ENCODE results near the gene GOLGA6A.

GOLGA6A gene

DNA sequence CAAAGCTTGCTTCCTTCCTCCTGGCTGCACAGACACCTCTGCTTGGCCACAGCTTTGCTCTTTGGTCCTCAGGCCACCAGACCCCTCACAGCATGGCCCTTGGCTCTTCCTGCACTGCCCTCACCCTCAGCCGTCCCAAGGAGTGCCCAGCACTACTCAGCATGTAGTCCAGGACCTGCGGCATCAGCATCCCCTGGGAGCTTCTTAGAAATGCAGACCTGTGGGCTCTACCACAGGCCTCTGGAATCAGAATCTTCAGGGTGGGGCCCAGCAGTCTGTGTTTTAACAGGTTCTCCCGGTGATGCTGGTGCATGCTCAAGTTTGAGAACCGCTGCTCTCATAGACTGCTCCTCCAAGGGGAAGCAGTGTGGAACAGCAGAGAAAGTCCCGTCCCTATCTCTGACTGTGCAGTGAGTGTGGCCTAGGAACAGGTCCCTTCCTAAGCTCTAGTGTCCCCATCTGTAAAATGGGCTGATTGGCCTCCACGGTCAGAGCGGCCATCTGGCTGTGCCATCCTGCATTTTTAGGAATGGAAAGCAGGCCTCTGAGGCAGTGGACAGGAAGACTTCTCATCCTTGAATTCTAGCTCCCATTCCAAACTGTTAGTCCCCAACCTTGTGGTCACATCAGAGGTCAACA lies 36.6 kb downstream of the GOLGA6A start:
- H3K27me3 ChIP-seq (ENCODE audit: insufficient read depth, low read length, poor library complexity, severe bottlenecking): no peaks in the 10 kb centered on the region
- H3K9me3 ChIP-seq (ENCODE audit: insufficient read depth, low read depth, low read length): no peaks in the 10 kb centered on the region
- peaks cover 16% of the 10 kb centered on the region for H3K4me1 ChIP-seq (ENCODE audit: insufficient read depth, low read length, poor library complexity, severe bottlenecking)
- H3F3A ChIP-seq (ENCODE audit: low read depth): no peaks in the 10 kb centered on the region
- no peaks in the 10 kb centered on the region for H3K79me2 ChIP-seq (ENCODE audit: insufficient read depth, low read length)
- TF ChIP-seq EZH2phosphoT487 (IDR thresholded peaks at IDR 0.05; ENCODE audit: borderline replicate concordance): no peak
- TF ChIP-seq, protein P1, sequence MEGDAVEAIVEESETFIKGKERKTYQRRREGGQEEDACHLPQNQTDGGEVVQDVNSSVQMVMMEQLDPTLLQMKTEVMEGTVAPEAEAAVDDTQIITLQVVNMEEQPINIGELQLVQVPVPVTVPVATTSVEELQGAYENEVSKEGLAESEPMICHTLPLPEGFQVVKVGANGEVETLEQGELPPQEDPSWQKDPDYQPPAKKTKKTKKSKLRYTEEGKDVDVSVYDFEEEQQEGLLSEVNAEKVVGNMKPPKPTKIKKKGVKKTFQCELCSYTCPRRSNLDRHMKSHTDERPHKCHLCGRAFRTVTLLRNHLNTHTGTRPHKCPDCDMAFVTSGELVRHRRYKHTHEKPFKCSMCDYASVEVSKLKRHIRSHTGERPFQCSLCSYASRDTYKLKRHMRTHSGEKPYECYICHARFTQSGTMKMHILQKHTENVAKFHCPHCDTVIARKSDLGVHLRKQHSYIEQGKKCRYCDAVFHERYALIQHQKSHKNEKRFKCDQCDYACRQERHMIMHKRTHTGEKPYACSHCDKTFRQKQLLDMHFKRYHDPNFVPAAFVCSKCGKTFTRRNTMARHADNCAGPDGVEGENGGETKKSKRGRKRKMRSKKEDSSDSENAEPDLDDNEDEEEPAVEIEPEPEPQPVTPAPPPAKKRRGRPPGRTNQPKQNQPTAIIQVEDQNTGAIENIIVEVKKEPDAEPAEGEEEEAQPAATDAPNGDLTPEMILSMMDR (conservative IDR thresholded peaks at IDR 0.05; ENCODE audit: low read length): no peak
- no peaks in the 10 kb centered on the region for H3K9me2 ChIP-seq (replicated peaks; ENCODE audit: low read depth, low read length)
- H2AFZ ChIP-seq (ENCODE audit: low read length): no peak overlapping the region
- no peaks in the 10 kb centered on the region; the same call in 1 of the 2 replicates for H3K36me3 ChIP-seq (ENCODE audit: insufficient read depth, low read length)
- H3K4me3 ChIP-seq (ENCODE audit: low read length, poor library complexity, severe bottlenecking): no peak overlapping the region
- H4K20me1 ChIP-seq (ENCODE audit: insufficient read depth, low read length, poor library complexity, severe bottlenecking): no peaks in the 10 kb centered on the region
- H3K9ac ChIP-seq (ENCODE audit: low read depth, low read length, poor library complexity, severe bottlenecking): no peak overlapping the region
- no peak overlapping the region for H3K4me2 ChIP-seq (ENCODE audit: low read depth, low read length, poor library complexity, severe bottlenecking)

DNA sequence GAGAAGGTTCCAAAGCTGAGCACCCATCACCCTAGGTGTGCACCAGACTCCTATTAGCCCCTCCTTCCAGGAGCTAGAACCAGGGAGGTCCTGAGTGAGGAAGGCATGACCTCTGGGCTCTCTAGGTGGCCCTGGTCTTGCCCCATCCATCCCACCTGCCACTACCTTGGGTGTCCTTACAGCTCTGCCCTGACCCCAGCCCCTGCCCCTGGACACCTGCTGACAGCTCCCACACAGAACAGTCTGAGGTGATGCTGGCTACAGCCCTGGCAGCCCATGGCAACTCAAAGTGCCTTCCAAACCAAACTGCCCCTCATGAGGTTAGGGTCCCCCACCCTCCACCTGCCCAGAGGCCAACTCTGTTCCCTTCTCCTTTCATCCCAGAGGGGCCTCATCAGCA lies 37.2 kb downstream of the GOLGA6A start:
- Histone ChIP-seq H3F3A (ENCODE audit: low read depth) (no peaks in the 10 kb centered on the region), H3K9me3 (ENCODE audit: insufficient read depth, low read depth, low read length) (no peaks in the 10 kb centered on the region), H3K4me3 (ENCODE audit: low read length, poor library complexity, severe bottlenecking) (no peak overlapping the region), H3K4me1 (ENCODE audit: insufficient read depth, low read length, poor library complexity, severe bottlenecking) (peaks cover 16% of the 10 kb centered on the region), H3K36me3 (ENCODE audit: insufficient read depth, low read length) (no peaks in the 10 kb centered on the region; the same call in 1 of the 2 replicates), H4K20me1 (ENCODE audit: insufficient read depth, low read length, poor library complexity, severe bottlenecking) (no peaks in the 10 kb centered on the region), H2AFZ (ENCODE audit: low read length) (no peak overlapping the region), H3K9me2 (replicated peaks; ENCODE audit: low read depth, low read length) (no peaks in the 10 kb centered on the region), H3K27me3 (ENCODE audit: insufficient read depth, low read length, poor library complexity, severe bottlenecking) (no peaks in the 10 kb centered on the region), H3K9ac (ENCODE audit: low read depth, low read length, poor library complexity, severe bottlenecking) (no peak overlapping the region), H3K79me2 (ENCODE audit: insufficient read depth, low read length) (no peaks in the 10 kb centered on the region), H3K4me2 (ENCODE audit: low read depth, low read length, poor library complexity, severe bottlenecking) (no peak overlapping the region)
- TF ChIP-seq, protein P1 (conservative IDR thresholded peaks at IDR 0.05; ENCODE audit: low read length): no peak
- TF ChIP-seq EZH2phosphoT487 (IDR thresholded peaks at IDR 0.05; ENCODE audit: borderline replicate concordance): no peak

DNA sequence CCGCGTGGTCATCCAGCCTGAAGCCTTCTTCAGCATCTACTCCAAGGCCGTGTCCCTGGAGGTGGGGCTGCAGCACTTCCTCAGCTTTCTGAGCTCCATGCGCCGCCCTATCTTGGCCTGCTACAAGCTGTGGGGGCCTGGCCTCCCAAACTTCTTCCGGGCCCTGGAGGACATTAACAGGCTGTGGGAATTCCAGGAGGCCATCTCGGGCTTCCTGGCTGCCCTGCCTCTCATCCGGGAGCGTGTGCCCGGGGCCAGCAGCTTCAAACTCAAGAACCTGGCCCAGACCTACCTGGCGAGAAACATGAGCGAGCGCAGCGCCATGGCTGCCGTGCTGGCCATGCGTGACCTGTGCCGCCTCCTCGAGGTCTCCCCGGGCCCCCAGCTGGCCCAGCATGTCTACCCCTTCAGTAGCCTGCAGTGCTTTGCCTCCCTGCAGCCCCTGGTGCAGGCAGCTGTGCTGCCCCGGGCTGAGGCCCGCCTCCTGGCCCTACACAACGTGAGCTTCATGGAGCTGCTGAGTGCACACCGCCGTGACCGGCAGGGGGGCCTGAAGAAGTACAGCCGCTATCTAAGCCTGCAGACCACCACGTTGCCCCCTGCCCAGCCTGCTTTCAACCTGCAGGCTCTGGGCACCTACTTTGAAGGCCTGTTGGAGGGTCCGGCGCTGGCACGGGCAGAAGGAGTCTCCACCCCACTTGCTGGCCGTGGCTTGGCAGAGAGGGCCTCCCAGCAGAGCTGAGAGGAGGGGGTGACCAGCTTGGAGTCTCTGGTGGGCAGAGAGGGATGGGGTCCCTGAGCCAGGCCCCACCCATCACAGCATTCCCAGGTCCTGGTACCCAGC lies 37.9 kb downstream of the GOLGA6A start:
- H3K9me3 ChIP-seq (ENCODE audit: insufficient read depth, low read depth, low read length): no peaks in the 10 kb centered on the region
- no peak overlapping the region for H2AFZ ChIP-seq (ENCODE audit: low read length)
- no peaks in the 10 kb centered on the region for H3F3A ChIP-seq (ENCODE audit: low read depth)
- no peaks in the 10 kb centered on the region; the same call in 1 of the 2 replicates for H3K36me3 ChIP-seq (ENCODE audit: insufficient read depth, low read length)
- H3K9ac ChIP-seq (ENCODE audit: low read depth, low read length, poor library complexity, severe bottlenecking): no peak overlapping the region
- no peak overlapping the region for H3K4me3 ChIP-seq (ENCODE audit: low read length, poor library complexity, severe bottlenecking)
- H3K27me3 ChIP-seq (ENCODE audit: insufficient read depth, low read length, poor library complexity, severe bottlenecking): no peaks in the 10 kb centered on the region
- H3K9me2 ChIP-seq (replicated peaks; ENCODE audit: low read depth, low read length): no peaks in the 10 kb centered on the region
- H3K79me2 ChIP-seq (ENCODE audit: insufficient read depth, low read length): no peaks in the 10 kb centered on the region
- H4K20me1 ChIP-seq (ENCODE audit: insufficient read depth, low read length, poor library complexity, severe bottlenecking): no peaks in the 10 kb centered on the region
- no peak overlapping the region for H3K4me2 ChIP-seq (ENCODE audit: low read depth, low read length, poor library complexity, severe bottlenecking)
- H3K4me1 ChIP-seq (ENCODE audit: insufficient read depth, low read length, poor library complexity, severe bottlenecking): peaks cover 16% of the 10 kb centered on the region
- TF ChIP-seq, protein P1 (conservative IDR thresholded peaks at IDR 0.05; ENCODE audit: low read length): no peak
- no peak for TF ChIP-seq EZH2phosphoT487 (IDR thresholded peaks at IDR 0.05; ENCODE audit: borderline replicate concordance)

Measured in Loucy (cell line).